Esophagus muscularis mucosa (tissue), 4 donors: ENCODE data around the gene PCDH18. TPM values are rescaled to one million over a fixed set of nuclear protein-coding genes. Genes with fewer than 3 reads are reported as not detected.
"Not testable (repeated sequence)": the region's sequence is repeated elsewhere in the genome, so short reads cannot be mapped to it uniquely, and the experiment has no call there.

Experiments used
- DNase-seq: peaks from one replicate; pipeline ENCODE4 v3.0.0-alpha.2; 2017; ENCODE audit errors: extremely low spot score
- H3K27ac ChIP-seq, 4 donors: fragments of 200-600 bp; sonication (generic); replicated peaks in 1 of 4; 1 replicate in 3 of 4; 2 replicates in 1 of 4; pipeline ENCODE4 v1.5.1; 2016 to 2019; ENCODE audit warnings: mild to moderate bottlenecking in 1 of 4
- H3K27me3 ChIP-seq, 4 donors: fragments of 200-600 bp; sonication (generic); one replicate each; pipeline versions ENCODE4 v1.5.1 to v1.6.0; 2016 to 2019
- H3K36me3 ChIP-seq, 4 donors: fragments of 200-600 bp; sonication (generic); one replicate each; pipeline ENCODE4 v1.5.1; 2016 to 2019
- H3K4me1 ChIP-seq, 4 donors: fragments of 200-600 bp; sonication (generic); one replicate each; pipeline ENCODE4 v1.5.1; 2016 to 2019
- H3K4me3 ChIP-seq, 4 donors: fragments of 200-600 bp; sonication (generic); 1 replicate in 2 of 4; 2 replicates in 2 of 4; pipeline ENCODE4 v1.5.1; 2016 to 2019; ENCODE audit warnings: mild to moderate bottlenecking in 4 of 4, moderate library complexity in 1 of 4
- H3K9me3 ChIP-seq, 4 donors: fragments of 200-600 bp; sonication (generic); 1 replicate in 3 of 4; 2 replicates in 1 of 4; pipeline ENCODE4 v1.5.1; 2016 to 2019
- CTCF ChIP-seq, 3 experiments: fragments of 200-600 bp in 2 of 3; fragments of 450-650 bp in 1 of 3; sonication (generic) in 2 of 3; IDR thresholded peaks; one replicate each; pipeline ENCODE4 v1.5.1; 2017 to 2019; ENCODE audit warnings: antibody characterized with exemption in 3 of 3, mild to moderate bottlenecking in 2 of 3, moderate library complexity in 1 of 3
- EP300 ChIP-seq: sonication (generic); formaldehyde crosslinking; IDR thresholded peaks from one replicate; pipeline ENCODE4 v1.6.1; 2017; ENCODE audit warnings: antibody characterized with exemption
- POLR2A ChIP-seq: fragments of 450-650 bp; IDR thresholded peaks from one replicate; pipeline ENCODE4 v1.6.1; 2017; ENCODE audit warnings: antibody characterized with exemption, moderate library complexity, mild to moderate bottlenecking, low read depth
- POLR2AphosphoS5 ChIP-seq, 2 donors: sonication (generic); formaldehyde crosslinking; IDR thresholded peaks; one replicate each; pipeline ENCODE4 v1.6.1; 2017; ENCODE audit warnings: antibody characterized with exemption in 2 of 2
- WGBS: methylation state at CpG from one replicate; pipeline ENCODE4 v1.1.5; 2018; 5-methylcytosine and 5-hydroxymethylcytosine counted together
- intact Hi-C: fragments of 100-400 bp; cut with DNase I; formaldehyde crosslinking; loops from one replicate; pipeline ENCODE4 v1.15.1; 2023
- total RNA-seq, 4 donors: library from RNA; depleted of rRNA; stranded (reverse); fragments of >200 nt; gene quantifications; one replicate each; pipeline versions ENCODE4 v1.1.0 to v1.2.1, GENCODE V29; 2016

The PCDH18 gene
- total RNA-seq, 4 donors from 2014 or later = 38.3 to 62.1 (median 51.0) TPM

- TF ChIP-seq POLR2A = no peak
- TF ChIP-seq POLR2AphosphoS5 (IDR thresholded peaks at IDR 0.05) = no peak
- no peak for TF ChIP-seq EP300
- no peak for TF ChIP-seq CTCF (IDR thresholded peaks at IDR 0.05)
- intact Hi-C loops = loop anchor here (10.0 kb wide), 2 partner anchors 162 to 402 kb away; no protein-coding TSS in a partner anchor
- no peaks in the 10 kb centered on the region for H3K27me3 ChIP-seq
- peak overlapping the region; percentile 5 to 75 (median 70) for H3K4me3 ChIP-seq
- peaks cover 0 to 6% (median 0%) of the 10 kb centered on the region in 4 donors for H3K36me3 ChIP-seq
- no peak for DNase-seq
- peak overlapping the region; percentile 84 to 87 (median 86) for H3K27ac ChIP-seq
- H3K4me1 ChIP-seq = peaks cover 7 to 61% (median 40%) of the 10 kb centered on the region in 4 donors
- no peaks in the 10 kb centered on the region for H3K9me3 ChIP-seq
Measured at GRCh38 chr4:137526681-137527080, 5.6 kb downstream of the PCDH18 start.

- no peak for TF ChIP-seq POLR2A
- no peak for TF ChIP-seq POLR2AphosphoS5 (IDR thresholded peaks at IDR 0.05)
- no peak for TF ChIP-seq CTCF (IDR thresholded peaks at IDR 0.05)
- no peak for TF ChIP-seq EP300
- WGBS = 25% methylated on average over 4 of the region's 4 CpGs
- no peak for DNase-seq
- Histone ChIP-seq H3K27me3 (no peaks in the 10 kb centered on the region), H3K36me3 (peaks cover 7 to 18% (median 9%) of the 10 kb centered on the region in 4 donors), H3K4me1 (peaks cover 10 to 60% (median 46%) of the 10 kb centered on the region in 4 donors), H3K27ac (peak overlapping the region; percentile 40 to 86 (median 60)), H3K4me3 (peak overlapping the region in 2 of 4 donors; percentile 5 to 12), H3K9me3 (no peaks in the 10 kb centered on the region)
- intact Hi-C loops = loop anchor here (10.0 kb wide), 2 partner anchors 160 to 400 kb away; no protein-coding TSS in a partner anchor
Measured at GRCh38 chr4:137524725-137525369, 7.4 kb downstream of the PCDH18 start.

- Histone ChIP-seq H3K36me3 (peaks cover 7 to 18% (median 9%) of the 10 kb centered on the region in 4 donors), H3K9me3 (no peaks in the 10 kb centered on the region), H3K27me3 (no peaks in the 10 kb centered on the region), H3K27ac (peak overlapping the region in 2 of 4 donors; percentile 13 to 32), H3K4me3 (no peak overlapping the region), H3K4me1 (peaks cover 10 to 68% (median 57%) of the 10 kb centered on the region in 4 donors)
- DNase-seq = no peak
- TF ChIP-seq POLR2AphosphoS5 (IDR thresholded peaks at IDR 0.05) = no peak
- TF ChIP-seq POLR2A = no peak
- WGBS = 50% methylated on average over 1 of the region's 1 CpG
- intact Hi-C loops = loop anchor here (10.0 kb wide), 2 partner anchors 159 to 399 kb away; no protein-coding TSS in a partner anchor
Measured at GRCh38 chr4:137523329-137523728, 9.0 kb downstream of the PCDH18 start.

GRCh38 chr4:137521053-137521452 is 11.2 kb downstream of the PCDH18 start:
- TF ChIP-seq POLR2AphosphoS5 (IDR thresholded peaks at IDR 0.05) (no peak), POLR2A (no peak), CTCF (IDR thresholded peaks at IDR 0.05) (no peak), EP300 (no peak)
- Histone ChIP-seq H3K4me1 (peaks cover 10 to 45% (median 39%) of the 10 kb centered on the region in 4 donors), H3K4me3 (no peak overlapping the region), H3K27ac (no peak overlapping the region), H3K36me3 (peaks cover 7 to 12% (median 9%) of the 10 kb centered on the region in 4 donors), H3K27me3 (no peaks in the 10 kb centered on the region), H3K9me3 (no peaks in the 10 kb centered on the region)
- intact Hi-C loops = loop anchor here (10.0 kb wide), 2 partner anchors 156 to 396 kb away; no protein-coding TSS in a partner anchor
- DNase-seq = no peak
- WGBS = 94% methylated on average over 7 of the region's 9 CpGs

GRCh38 chr4:137519406-137519805 is 12.9 kb downstream of the PCDH18 start:
- TF ChIP-seq EP300 (no peak), POLR2A (no peak), CTCF (IDR thresholded peaks at IDR 0.05) (no peak), POLR2AphosphoS5 (IDR thresholded peaks at IDR 0.05) (no peak)
- WGBS = 32% methylated on average over 2 of the region's 2 CpGs

GRCh38 chr4:137517323-137517722 is 15.0 kb downstream of the PCDH18 start:
- H3K9me3 ChIP-seq, H3K4me3 ChIP-seq, intact Hi-C loops, H3K27ac ChIP-seq, H3K27me3 ChIP-seq, DNase-seq: not testable (repeated sequence)
- H3K4me1 ChIP-seq = peaks cover 3 to 18% (median 17%) of the 10 kb centered on the region in 4 donors
- WGBS = 96% methylated on average over 3 of the region's 3 CpGs
- peaks cover 7 to 12% (median 9%) of the 10 kb centered on the region in 4 donors for H3K36me3 ChIP-seq

More at GRCh38 chr4:137519406-137519805, 12.9 kb downstream of the PCDH18 start:
- Histone ChIP-seq H3K27me3 (no peaks in the 10 kb centered on the region), H3K9me3 (no peaks in the 10 kb centered on the region), H3K27ac (peak overlapping the region; percentile 12 to 46 (median 29)), H3K4me1 (peaks cover 3 to 28% (median 26%) of the 10 kb centered on the region in 4 donors), H3K36me3 (peaks cover 7 to 12% (median 9%) of the 10 kb centered on the region in 4 donors), H3K4me3 (no peak overlapping the region)
- DNase-seq = no peak
- intact Hi-C loops = no loop called here
